NCI-H748 (cell line): ENCODE data around the gene ARHGEF38.
"Not testable (repeated sequence)": the region's sequence is repeated elsewhere in the genome, so short reads cannot be mapped to it uniquely, and the experiment has no call there.

ENCODE experiments used
- DNase-seq: peaks from one replicate; lab custom pipeline; 2025; ENCODE audit not compliant: unreplicated experiment; lab: John Stamatoyannopoulos, UW

Gene ARHGEF38

DNA sequence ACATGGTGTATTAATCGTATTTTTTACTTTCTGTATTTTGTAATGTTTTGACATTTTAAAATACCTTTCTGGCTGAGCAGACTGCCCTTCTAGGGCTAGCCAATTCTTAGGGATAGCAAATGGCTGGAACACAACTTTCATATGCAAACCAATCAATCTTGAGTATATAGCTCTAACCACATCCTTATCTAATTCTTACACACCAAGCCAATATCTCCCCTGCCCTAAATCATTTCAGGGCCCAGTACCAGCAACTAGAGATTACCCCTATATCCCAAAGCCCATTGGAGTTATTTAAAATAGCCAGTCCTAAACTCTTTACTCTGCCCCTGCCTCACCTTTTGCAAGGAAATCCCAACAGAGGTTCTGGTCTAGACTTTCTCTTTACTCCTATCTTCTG lies 97.8 kb downstream of the ARHGEF38 start:
- no peak for DNase-seq

- DNase-seq: no peak
Measured at GRCh38 chr4:105651884-105652283, 99.5 kb downstream of the ARHGEF38 start.

DNA sequence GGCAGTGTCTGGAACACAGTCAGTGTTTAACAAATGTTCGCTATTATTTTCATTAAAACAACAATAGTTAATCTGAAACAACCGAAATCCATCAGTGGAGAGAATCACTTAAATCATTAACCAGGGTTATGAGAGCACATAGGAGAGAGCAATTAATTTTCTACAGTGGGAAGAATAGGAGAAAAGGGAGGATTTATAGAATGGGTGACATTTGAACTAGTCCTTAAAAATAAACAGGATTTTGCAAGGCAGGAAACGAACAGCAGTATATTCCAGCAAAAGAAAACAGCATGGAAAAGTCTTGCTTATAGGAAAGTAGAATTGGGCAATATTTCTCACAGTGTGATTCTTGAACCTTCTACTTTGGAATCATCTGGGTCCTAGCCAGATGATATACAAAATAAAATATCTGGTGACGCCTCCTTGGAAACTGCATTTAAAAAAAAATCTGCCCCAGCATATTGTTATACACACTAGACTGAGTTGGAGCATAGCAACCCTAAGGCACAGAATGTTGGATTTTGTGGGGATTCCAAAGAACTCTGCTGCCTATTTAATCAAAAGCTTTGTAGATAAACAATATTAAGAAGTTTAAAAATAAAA lies 100.0 kb downstream of the ARHGEF38 start:
- DNase-seq: no peak

DNA sequence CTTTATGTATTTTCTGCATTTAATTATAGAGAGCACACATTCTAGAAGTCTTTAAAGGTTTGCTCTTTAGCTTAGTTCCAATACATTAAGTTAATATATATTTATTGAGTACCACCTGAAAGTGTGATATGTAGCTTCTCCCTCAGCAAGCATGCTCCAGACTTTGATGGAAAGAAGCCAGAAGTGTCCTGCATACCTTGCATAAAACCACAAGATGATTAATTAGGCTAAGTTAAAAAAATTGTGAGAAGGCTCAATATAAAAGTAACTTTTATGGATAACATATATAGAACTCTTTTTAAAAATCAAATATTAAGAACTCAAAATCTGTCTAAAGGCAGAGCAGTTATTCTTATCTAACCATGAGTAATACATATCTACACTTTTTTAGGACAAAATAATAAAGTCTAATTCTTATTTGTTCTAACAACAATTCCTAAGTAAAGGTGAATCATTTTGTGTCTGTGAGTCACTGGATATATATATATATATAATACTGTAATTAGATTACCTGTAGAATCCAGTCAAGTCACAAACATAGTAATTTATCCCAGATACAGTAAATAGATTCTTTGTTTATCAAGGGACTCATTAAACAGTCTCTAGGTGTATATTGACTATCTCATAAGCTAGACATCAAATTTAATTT lies 104.8 kb downstream of the ARHGEF38 start:
- no peak for DNase-seq

GRCh38 chr4:105659190-105659589 lies 106.8 kb downstream of the ARHGEF38 start:
- no peak for DNase-seq

GRCh38 chr4:105661028-105661427 lies 108.6 kb downstream of the ARHGEF38 start:
- no peak for DNase-seq

- no peak for DNase-seq
Measured at GRCh38 chr4:105662935-105663675, 110.7 kb downstream of the ARHGEF38 start.

- DNase-seq: peak; percentile 45
Measured at GRCh38 chr4:105666693-105667092, 114.3 kb downstream of the ARHGEF38 start.

DNA sequence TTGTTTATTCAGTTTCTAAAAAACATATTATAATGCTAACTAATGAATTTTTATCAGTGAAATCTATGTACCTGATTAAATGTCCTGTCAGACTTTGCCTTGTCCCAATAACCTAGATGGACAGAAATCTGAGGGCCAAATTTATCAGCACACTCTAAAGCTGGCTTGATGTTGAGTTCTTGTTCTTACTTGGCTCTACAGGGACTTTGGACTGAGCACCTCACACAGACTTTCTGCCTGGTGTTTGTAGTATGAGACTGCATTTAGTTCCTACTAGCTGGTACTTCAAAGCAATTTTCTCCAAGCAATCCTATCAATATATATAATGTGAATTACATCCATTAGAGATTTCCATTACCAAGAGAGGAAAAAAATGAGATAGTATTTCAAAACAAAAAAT lies 118.3 kb downstream of the ARHGEF38 start:
- no peak for DNase-seq

DNA sequence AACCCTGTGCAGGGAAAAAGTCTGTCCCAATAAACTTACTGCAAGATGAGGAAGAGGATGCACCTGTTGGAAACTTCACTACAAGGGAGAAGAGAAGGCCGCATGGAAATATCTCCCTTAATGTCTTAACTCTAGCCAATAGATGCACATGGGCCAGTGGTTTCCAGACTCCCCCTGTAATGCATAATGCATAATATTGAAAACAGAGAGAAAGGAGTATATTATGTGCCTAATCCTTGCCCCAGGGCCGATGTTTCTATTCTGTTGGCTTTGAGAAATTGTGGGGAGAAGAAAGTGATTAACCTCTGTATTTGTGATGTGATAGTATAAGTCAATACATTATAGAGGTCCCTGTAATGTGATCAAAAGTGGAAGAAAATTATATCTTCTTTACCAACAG lies 118.9 kb downstream of the ARHGEF38 start:
- no peak for DNase-seq

- no peak for DNase-seq
Measured at GRCh38 chr4:105674011-105674410, 121.6 kb downstream of the ARHGEF38 start.

DNA sequence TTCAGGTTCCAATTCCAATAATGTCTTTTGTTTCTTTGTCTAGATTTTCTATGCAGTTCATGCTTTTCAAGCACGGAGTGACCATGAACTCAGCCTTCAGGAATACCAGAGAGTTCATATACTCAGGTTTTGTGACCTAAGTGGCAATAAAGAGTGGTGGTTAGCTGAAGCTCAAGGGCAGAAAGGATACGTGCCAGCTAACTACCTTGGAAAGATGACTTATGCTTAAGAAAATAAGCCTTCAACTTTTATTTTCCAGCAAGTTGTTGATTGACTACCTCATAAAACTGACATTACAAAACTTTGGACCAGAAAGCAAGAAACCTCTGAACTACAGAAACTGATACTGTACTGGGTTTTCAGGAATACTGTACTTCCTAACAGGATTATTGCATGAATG lies 125.3 kb downstream of the ARHGEF38 start:
- DNase-seq: no peak

DNA sequence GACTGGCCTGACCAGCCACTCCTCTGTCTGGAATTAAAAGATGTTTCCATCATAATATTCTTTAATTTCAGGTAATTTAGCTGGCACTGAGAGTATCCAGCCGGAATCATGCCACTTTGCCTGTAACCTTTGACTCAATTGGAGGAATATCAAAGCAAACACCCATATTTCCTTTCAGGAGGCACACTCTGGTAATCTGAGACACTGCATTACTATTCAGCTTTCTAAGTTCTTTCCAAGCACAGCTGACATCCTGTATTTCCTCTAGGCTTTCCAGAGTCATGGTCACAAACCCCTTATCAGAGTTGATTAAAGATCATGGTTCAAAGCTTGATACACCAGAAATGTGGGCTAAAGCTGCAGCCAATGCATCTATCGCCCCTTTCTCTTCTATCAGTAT lies 126.8 kb downstream of the ARHGEF38 start:
- DNase-seq: peak; percentile 21

DNA sequence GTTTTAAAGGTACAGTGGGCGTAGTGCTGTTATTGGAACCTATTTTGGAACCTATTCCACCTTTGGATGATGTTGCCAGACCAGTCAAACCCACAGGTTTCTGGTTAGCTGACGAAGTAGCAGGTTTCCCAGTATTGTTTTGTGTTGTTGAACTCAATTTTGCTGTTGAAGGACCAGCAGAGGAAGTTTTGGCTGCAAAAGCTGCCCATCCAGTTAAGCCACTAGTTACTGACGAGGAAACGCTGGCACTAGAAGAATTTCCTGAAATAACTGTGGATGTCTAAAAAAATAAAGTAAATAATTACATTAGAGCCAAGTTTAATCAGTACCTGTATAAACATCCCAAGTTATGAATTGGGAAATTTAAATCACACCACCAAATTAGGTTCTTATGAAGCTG lies 130.6 kb downstream of the ARHGEF38 start:
- DNase-seq: no peak

GRCh38 chr4:105686571-105686970 lies 134.2 kb downstream of the ARHGEF38 start:
- no peak for DNase-seq

DNA sequence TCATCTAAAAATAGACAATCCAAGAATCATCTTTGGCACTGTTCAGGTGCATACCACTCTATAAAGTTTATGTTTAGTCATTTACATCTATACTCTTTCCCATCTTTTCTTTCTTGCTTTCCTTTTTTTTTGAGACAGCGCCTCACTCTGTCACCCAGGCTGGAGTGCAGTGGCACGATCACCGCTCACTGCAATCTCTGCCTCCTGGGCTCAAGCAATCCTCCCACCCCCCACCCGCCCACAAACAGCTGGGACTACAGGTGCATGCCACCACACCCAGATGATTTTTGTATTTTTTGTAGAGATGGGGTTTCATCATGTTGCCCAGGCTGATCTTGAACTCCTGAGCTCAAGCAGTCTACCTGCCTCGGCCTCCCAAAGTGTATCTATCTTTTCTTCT lies 142.4 kb downstream of the ARHGEF38 start:
- not testable (repeated sequence) for DNase-seq

GRCh38 chr4:105695832-105696231 lies 143.4 kb downstream of the ARHGEF38 start:
- DNase-seq: not testable (repeated sequence)

DNA sequence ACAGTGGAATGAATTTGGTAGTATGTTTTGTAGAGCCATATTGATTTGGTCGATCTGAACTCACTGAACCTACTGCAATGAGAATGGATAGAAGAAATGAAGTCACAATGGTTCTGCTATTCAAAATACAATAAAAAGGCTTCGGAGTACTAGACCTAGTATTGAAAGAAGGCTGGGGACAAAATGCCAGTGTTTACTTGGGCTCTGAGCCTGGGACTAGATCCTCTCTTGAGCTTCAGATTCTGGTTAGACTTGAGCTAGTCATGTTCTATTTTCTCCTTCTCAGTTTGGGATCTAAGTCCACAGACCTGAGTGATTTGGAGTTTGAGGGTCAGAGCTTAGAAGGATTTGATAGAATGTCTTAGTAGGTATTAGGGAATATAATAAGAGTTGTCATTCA lies 146.2 kb downstream of the ARHGEF38 start:
- no peak for DNase-seq

- no peak for DNase-seq
Measured at GRCh38 chr4:105707782-105708180, 155.4 kb downstream of the ARHGEF38 start.

DNA sequence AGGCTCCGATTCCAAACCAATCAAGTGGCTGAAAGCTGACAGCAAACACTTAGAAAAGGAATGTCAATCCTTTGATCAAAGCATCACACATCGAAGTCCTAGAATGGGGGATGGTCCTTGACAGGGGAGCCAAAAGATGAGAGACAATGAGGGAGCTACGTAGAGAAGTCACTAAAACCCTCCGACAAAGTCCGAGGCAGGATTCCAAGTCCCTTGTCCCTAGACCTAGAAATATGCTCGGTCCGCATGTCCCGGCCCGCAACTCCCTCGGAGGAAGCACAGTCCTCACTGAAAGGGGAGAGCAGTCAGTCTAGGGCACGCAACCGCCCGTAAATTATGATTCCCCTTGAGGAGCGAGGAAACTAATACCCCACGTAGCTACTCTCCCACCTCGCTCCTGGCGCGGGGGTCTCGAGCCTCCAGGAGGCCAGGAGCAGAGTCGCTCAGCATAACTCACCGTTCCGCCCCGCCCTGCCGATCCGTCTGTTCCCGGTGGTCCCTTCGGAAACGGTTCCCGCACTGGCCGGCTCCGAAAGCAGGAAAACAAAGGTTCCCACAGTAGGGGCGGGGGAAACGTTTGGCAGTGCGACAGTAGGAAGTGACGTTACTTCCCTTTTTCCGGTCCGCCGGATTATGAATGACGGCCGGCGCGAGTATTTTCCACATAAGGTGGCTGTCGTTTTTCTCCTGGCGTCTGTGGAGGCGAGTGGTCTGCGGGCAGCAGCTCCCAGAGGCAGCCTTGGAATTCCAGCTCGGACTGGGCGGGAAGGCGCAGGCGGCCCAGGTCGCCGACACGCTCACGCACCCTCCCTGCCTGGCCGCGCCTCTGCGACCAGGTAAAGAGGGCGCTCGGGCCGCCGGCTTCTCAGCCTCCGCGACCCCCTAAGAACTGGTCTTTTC lies 156.0 kb downstream of the ARHGEF38 start, which contains the start of the genes GSTCD and INTS12:
TSS of gene GSTCD (plus strand) at position 604 of the 900 bp plus-strand sequence. CDS start 8,830 bp downstream, outside the sequence.
TSS of gene INTS12 (minus strand) at position 509 of the 900 bp plus-strand sequence. CDS start 8,684 bp downstream, outside the sequence.
- peak; percentile 94 for DNase-seq

DNA sequence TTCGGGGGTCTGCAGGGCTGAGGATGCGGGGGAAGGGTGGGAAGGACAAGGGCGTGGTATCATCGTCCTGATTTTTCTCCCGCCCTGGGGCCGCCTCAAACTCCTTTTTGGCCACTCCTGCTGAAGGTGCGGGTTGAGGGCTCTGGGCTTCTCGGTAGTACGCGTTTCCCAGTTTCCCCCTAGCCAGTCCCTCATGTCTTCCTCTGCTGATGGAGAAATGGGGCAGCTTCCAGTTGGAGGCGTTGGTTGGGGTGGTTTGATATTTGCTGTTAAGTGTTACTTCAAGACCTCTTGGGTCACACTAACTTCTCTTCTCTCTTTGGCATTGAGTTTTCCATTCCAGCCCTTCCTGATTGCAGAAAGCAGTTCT lies 156.6 kb downstream of the ARHGEF38 start:
- DNase-seq: peak; percentile 66
